ENCODE data around the gene UPF3A.

UPF3A gene

GRCh38 chr13:114309086-114309485, 27.7 kb downstream of the UPF3A start:
- Histone ChIP-seq H3K9me3 (no peaks in the 10 kb centered on the region), H3K4me3 (ENCODE audit: low read depth in 1 of 2, low read length in 1 of 2) (no peak overlapping the region), H3K36me3 (peaks cover 24% of the 10 kb centered on the region), H3K4me1 (ENCODE audit: control insufficient read depth in 1 of 2, insufficient read depth in 1 of 2, low read depth in 1 of 2, low read length in 1 of 2) (peaks cover 7% of the 10 kb centered on the region in 2 experiments), H3K27ac (no peak overlapping the region), H3K27me3 (no peaks in the 10 kb centered on the region)
- TF ChIP-seq, protein P1, sequence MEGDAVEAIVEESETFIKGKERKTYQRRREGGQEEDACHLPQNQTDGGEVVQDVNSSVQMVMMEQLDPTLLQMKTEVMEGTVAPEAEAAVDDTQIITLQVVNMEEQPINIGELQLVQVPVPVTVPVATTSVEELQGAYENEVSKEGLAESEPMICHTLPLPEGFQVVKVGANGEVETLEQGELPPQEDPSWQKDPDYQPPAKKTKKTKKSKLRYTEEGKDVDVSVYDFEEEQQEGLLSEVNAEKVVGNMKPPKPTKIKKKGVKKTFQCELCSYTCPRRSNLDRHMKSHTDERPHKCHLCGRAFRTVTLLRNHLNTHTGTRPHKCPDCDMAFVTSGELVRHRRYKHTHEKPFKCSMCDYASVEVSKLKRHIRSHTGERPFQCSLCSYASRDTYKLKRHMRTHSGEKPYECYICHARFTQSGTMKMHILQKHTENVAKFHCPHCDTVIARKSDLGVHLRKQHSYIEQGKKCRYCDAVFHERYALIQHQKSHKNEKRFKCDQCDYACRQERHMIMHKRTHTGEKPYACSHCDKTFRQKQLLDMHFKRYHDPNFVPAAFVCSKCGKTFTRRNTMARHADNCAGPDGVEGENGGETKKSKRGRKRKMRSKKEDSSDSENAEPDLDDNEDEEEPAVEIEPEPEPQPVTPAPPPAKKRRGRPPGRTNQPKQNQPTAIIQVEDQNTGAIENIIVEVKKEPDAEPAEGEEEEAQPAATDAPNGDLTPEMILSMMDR (IDR thresholded peaks at IDR 0.05): no peak

- Histone ChIP-seq H3K27me3 (no peaks in the 10 kb centered on the region), H3K36me3 (peaks cover 16% of the 10 kb centered on the region), H3K27ac (no peak overlapping the region), H3K9me3 (no peaks in the 10 kb centered on the region), H3K4me1 (ENCODE audit: control insufficient read depth in 1 of 2, insufficient read depth in 1 of 2, low read depth in 1 of 2, low read length in 1 of 2) (peaks cover 10 to 11% of the 10 kb centered on the region in 2 experiments), H3K4me3 (ENCODE audit: low read depth in 1 of 2, low read length in 1 of 2) (no peak overlapping the region)
- TF ChIP-seq, protein P1 (IDR thresholded peaks at IDR 0.05): no peak
Measured at GRCh38 chr13:114309806-114310410, 28.5 kb downstream of the UPF3A start.

GRCh38 chr13:114310956-114311355, 29.6 kb downstream of the UPF3A start:
- no peaks in the 10 kb centered on the region for H3K27me3 ChIP-seq
- no peak overlapping the region for H3K27ac ChIP-seq
- H3K4me3 ChIP-seq (ENCODE audit: low read depth in 1 of 2, low read length in 1 of 2): no peak overlapping the region
- H3K9me3 ChIP-seq: no peaks in the 10 kb centered on the region
- H3K36me3 ChIP-seq: peaks cover 12% of the 10 kb centered on the region
- H3K4me1 ChIP-seq (ENCODE audit: control insufficient read depth in 1 of 2, insufficient read depth in 1 of 2, low read depth in 1 of 2, low read length in 1 of 2): peaks cover 18 to 21% of the 10 kb centered on the region in 2 experiments
- TF ChIP-seq, protein P1 (IDR thresholded peaks at IDR 0.05): no peak

DNA sequence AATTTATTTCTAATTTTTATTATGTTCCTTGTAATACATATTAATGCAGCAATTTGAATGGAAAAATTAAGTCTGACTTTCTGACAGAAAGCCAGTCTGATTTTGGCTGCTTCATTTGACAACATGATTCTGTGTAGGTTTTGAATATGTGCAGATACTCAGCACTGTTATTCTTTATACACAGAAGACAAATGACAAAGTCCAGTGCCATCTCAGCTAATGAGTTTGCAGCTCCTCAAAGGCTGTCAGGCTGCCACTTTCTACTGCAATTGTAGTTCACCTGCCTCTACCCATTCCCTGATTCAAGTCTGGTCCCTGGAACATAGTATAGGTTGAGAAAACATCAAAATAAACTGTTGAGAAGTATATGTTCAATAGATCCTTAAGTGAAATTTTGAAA, 30.0 kb downstream of the UPF3A start:
- no peaks in the 10 kb centered on the region for H3K9me3 ChIP-seq
- peaks cover 18 to 21% of the 10 kb centered on the region in 2 experiments for H3K4me1 ChIP-seq (ENCODE audit: control insufficient read depth in 1 of 2, insufficient read depth in 1 of 2, low read depth in 1 of 2, low read length in 1 of 2)
- H3K27me3 ChIP-seq: no peaks in the 10 kb centered on the region
- TF ChIP-seq, protein P1 (IDR thresholded peaks at IDR 0.05): no peak
- H3K36me3 ChIP-seq: peaks cover 8% of the 10 kb centered on the region
- no peak overlapping the region for H3K27ac ChIP-seq
- no peak overlapping the region for H3K4me3 ChIP-seq (ENCODE audit: low read depth in 1 of 2, low read length in 1 of 2)

- Histone ChIP-seq H3K27me3 (no peaks in the 10 kb centered on the region), H3K4me3 (ENCODE audit: low read depth in 1 of 2, low read length in 1 of 2) (no peak overlapping the region), H3K36me3 (peaks cover 3% of the 10 kb centered on the region), H3K9me3 (no peaks in the 10 kb centered on the region), H3K4me1 (ENCODE audit: control insufficient read depth in 1 of 2, insufficient read depth in 1 of 2, low read depth in 1 of 2, low read length in 1 of 2) (peaks cover 18 to 21% of the 10 kb centered on the region in 2 experiments), H3K27ac (no peak overlapping the region)
- TF ChIP-seq, protein P1 (IDR thresholded peaks at IDR 0.05): no peak
Measured at GRCh38 chr13:114311908-114312307, 30.5 kb downstream of the UPF3A start.
